Testis (tissue), 3 donors: ENCODE data around the gene BTNL2. TPM values are rescaled to one million over a fixed set of nuclear protein-coding genes. Genes with fewer than 3 reads are reported as not detected.

Source experiments
- DNase-seq: peaks from one replicate; pipeline ENCODE4 v3.0.0-alpha.2; 2019
- H3K27ac ChIP-seq, 2 donors: fragments of 200-600 bp; sonication (generic); one replicate each; pipeline ENCODE4 v1.5.1; 2019
- H3K27me3 ChIP-seq: fragments of 200-600 bp; sonication (generic); one replicate; pipeline ENCODE4 v1.5.1; 2019
- H3K36me3 ChIP-seq: fragments of 200-600 bp; sonication (generic); one replicate; pipeline ENCODE4 v1.5.1; 2017; ENCODE audit warnings: low read depth; ENCODE audit errors: missing control alignments
- H3K4me1 ChIP-seq: fragments of 200-600 bp; sonication (generic); one replicate; pipeline ENCODE4 v1.5.1; 2019
- H3K4me3 ChIP-seq, 2 donors: fragments of 200-600 bp; sonication (generic); one replicate each; pipeline ENCODE4 v1.5.1; 2017 to 2019
- H3K9me3 ChIP-seq: fragments of 200-600 bp; sonication (generic); one replicate; pipeline ENCODE4 v1.5.1; 2017
- CTCF ChIP-seq, 3 experiments: fragments of 450-650 bp in 2 of 3; fragments of 200-600 bp in 1 of 3; sonication (generic) in 1 of 3; IDR thresholded peaks; one replicate each; pipeline ENCODE4 v1.5.1; 2016 to 2019; ENCODE audit warnings: antibody characterized with exemption in 3 of 3, mild to moderate bottlenecking in 2 of 3, moderate library complexity in 1 of 3
- POLR2A ChIP-seq: fragments of 450-650 bp; IDR thresholded peaks from one replicate; pipeline ENCODE4 v1.6.1; 2017; ENCODE audit warnings: antibody characterized with exemption, mild to moderate bottlenecking, moderate library complexity
- WGBS, 2 donors: methylation state at CpG; one replicate each; pipeline ENCODE4 v1.1.5; 2018; 5-methylcytosine and 5-hydroxymethylcytosine counted together
- intact Hi-C: fragments of 100-400 bp; cut with DNase I; formaldehyde crosslinking; loops from one replicate; pipeline ENCODE4 v1.15.1; 2023; ENCODE audit warnings: low total_unique reads
- polyA plus RNA-seq: library from polyadenylated mRNA; stranded (reverse); fragments of 350-450 nt; fragmentation: Illumina TruSeq; extraction: RNeasy Lipid Tissue Mini Kit (QIAGEN cat#74804); gene quantifications from one replicate; pipeline ENCODE4 v1.2.3, GENCODE V29; 2014; ENCODE audit warnings: low read depth, low replicate concordance; ENCODE audit not compliant: insufficient read depth
- total RNA-seq, 2 donors: library from RNA; depleted of rRNA; stranded (reverse); fragments of >200 nt; gene quantifications; one replicate each; pipeline ENCODE4 v1.2.3, GENCODE V29; 2016

The BTNL2 gene
- total and polyA plus RNA-seq, 3 donors from 2014 or later, result 0.74 TPM; not detected in 2

GRCh38 chr6:32411566-32412327 lies 4.8 kb upstream of the BTNL2 start:
- intact Hi-C loops, result loop anchor here (10.0 kb wide), 3 partner anchors 167 to 383 kb away; no protein-coding TSS in a partner anchor
- Histone ChIP-seq H3K36me3 (no peaks in the 10 kb centered on the region), H3K4me3 (no peak overlapping the region), H3K4me1 (no peaks in the 10 kb centered on the region), H3K27me3 (no peaks in the 10 kb centered on the region), H3K27ac (no peak overlapping the region), H3K9me3 (no peaks in the 10 kb centered on the region)
- DNase-seq, result no peak
- WGBS, 2 donors, result 86 to 87% methylated on average over 9 of the region's 9 CpGs
- TF ChIP-seq POLR2A, result no peak
- no peak for TF ChIP-seq CTCF (IDR thresholded peaks at IDR 0.05)

- TF ChIP-seq POLR2A (no peak), CTCF (IDR thresholded peaks at IDR 0.05) (no peak)
- Histone ChIP-seq H3K27ac (no peak overlapping the region), H3K27me3 (no peaks in the 10 kb centered on the region), H3K36me3 (no peaks in the 10 kb centered on the region), H3K9me3 (no peaks in the 10 kb centered on the region), H3K4me3 (no peak overlapping the region), H3K4me1 (no peaks in the 10 kb centered on the region)
- intact Hi-C loops, result loop anchor here (10.0 kb wide), 3 partner anchors 166 to 384 kb away; no protein-coding TSS in a partner anchor
- WGBS, 2 donors, result 57 to 65% methylated on average over 5 of the region's 5 CpGs
- DNase-seq, result no peak
Measured at GRCh38 chr6:32410906-32411305, 3.9 kb upstream of the BTNL2 start.

GRCh38 chr6:32406197-32406596 lies 784 bp downstream of the BTNL2 start:
- Histone ChIP-seq H3K9me3 (no peaks in the 10 kb centered on the region), H3K27me3 (no peaks in the 10 kb centered on the region), H3K27ac (no peak overlapping the region), H3K4me1 (no peaks in the 10 kb centered on the region), H3K36me3 (no peaks in the 10 kb centered on the region), H3K4me3 (no peak overlapping the region)
- TF ChIP-seq POLR2A, result no peak
- TF ChIP-seq CTCF (IDR thresholded peaks at IDR 0.05), result no peak
- intact Hi-C loops, result no loop called here
- DNase-seq, result no peak
- WGBS, 2 donors, result 83 to 86% methylated on average over 9 of the region's 9 CpGs

GRCh38 chr6:32405656-32406055 lies 1.3 kb downstream of the BTNL2 start:
- Histone ChIP-seq H3K27me3 (no peaks in the 10 kb centered on the region), H3K4me1 (no peaks in the 10 kb centered on the region), H3K9me3 (no peaks in the 10 kb centered on the region), H3K4me3 (no peak overlapping the region), H3K36me3 (no peaks in the 10 kb centered on the region), H3K27ac (no peak overlapping the region)
- TF ChIP-seq POLR2A, result no peak
- TF ChIP-seq CTCF (IDR thresholded peaks at IDR 0.05), result no peak
- no peak for DNase-seq
- intact Hi-C loops, result no loop called here
- 29 to 37% methylated on average over 1 of the region's 1 CpG for WGBS, 2 donors

- H3K4me1 ChIP-seq, result no peaks in the 10 kb centered on the region
Measured at GRCh38 chr6:32402812-32403211, 4.2 kb downstream of the BTNL2 start.

More at GRCh38 chr6:32402812-32403211, 4.2 kb downstream of the BTNL2 start:
- intact Hi-C loops, result no loop called here
- no peaks in the 10 kb centered on the region for H3K36me3 ChIP-seq
- no peak for TF ChIP-seq POLR2A
- H3K27me3 ChIP-seq, result no peaks in the 10 kb centered on the region
- no peak overlapping the region for H3K27ac ChIP-seq
- H3K9me3 ChIP-seq, result no peaks in the 10 kb centered on the region
- no peak for DNase-seq
- WGBS, 2 donors, result 78 to 89% methylated on average over 2 to 8 of the region's 8 CpGs
- H3K4me3 ChIP-seq, result no peak overlapping the region
